Left lobe of liver (tissue), 2 donors: Measurements from ENCODE around the gene ASB18. TPM values are rescaled to one million over a fixed set of nuclear protein-coding genes. Genes with fewer than 3 reads are reported as not detected.

Experiments
- ATAC-seq: fragments of 200-7000 bp; cut with Tn5 transposase; one replicate; pipeline ENCODE4 v1.9.1; 2020; ENCODE audit warnings: mild to moderate bottlenecking, moderate library complexity
- DNase-seq: peaks from one replicate; pipeline ENCODE4 v3.0.0-alpha.2; 2020; ENCODE audit warnings: low spot score
- total RNA-seq: library from RNA; stranded (reverse); gene quantifications from one replicate; pipeline ENCODE4 v1.2.1, GENCODE V29; 2021
- donor health status: DM: no; HTN: no; CAD: no; lungs with moderate emphysema.
- donor health status: DM: no; HTN: yes; CAD: no.

ASB18 gene
- total RNA-seq, 1 donor from 2014 or later, result not detected

GRCh38 chr2:236209535-236209934, 54.7 kb downstream of the ASB18 start:
- DNase-seq, result no peak
- no peak for ATAC-seq

- no peak for DNase-seq
- no peak for ATAC-seq
These were observed 55.9 kb downstream of the ASB18 start for GRCh38 chr2:236208019-236208926.

GRCh38 chr2:236207472-236207871, 56.7 kb downstream of the ASB18 start:
- DNase-seq (no peak), ATAC-seq (no peak)

- DNase-seq, result no peak
- ATAC-seq, result no peak
These were observed 58.1 kb downstream of the ASB18 start for GRCh38 chr2:236205867-236206645.

DNA sequence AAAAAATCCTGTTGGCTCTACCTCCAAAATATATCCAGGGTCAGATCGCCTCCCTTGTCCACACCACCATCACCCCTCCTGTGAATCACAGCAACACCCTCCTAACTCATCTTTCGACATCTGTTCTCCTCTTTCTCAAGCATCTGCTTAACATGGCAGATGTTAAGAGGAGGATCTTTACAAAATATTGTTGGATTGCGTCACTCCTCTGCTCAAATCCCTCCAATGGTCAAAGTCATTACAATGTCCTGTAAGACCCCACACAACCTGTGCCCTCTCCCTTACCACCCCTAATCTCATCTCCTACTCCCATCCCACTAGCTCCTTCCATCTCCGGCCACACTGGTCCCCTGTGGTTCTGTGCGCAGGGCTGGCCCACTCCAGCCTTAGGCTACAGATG, 59.3 kb downstream of the ASB18 start:
- no peak for ATAC-seq
- DNase-seq, result no peak

DNA sequence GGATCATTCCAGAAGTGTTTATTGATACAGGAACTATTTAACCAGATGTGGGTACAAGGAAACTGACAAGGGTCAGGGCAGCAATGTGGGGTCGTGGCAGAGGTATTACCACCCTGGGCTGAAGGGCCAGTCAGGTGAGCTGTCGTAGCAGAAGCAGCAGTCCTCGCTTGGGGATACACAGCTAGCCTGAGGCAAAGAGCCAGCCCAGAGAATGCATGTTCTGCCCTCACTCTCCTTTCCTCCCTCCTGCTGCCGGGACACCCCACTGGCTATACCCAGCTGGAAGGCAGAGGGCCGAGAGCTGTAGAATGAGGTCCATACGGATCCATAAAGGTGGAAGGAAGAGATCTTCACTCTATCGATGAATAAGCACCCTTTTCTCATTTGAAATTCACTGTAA, 63.8 kb downstream of the ASB18 start:
- ATAC-seq (no peak), DNase-seq (no peak)

DNA sequence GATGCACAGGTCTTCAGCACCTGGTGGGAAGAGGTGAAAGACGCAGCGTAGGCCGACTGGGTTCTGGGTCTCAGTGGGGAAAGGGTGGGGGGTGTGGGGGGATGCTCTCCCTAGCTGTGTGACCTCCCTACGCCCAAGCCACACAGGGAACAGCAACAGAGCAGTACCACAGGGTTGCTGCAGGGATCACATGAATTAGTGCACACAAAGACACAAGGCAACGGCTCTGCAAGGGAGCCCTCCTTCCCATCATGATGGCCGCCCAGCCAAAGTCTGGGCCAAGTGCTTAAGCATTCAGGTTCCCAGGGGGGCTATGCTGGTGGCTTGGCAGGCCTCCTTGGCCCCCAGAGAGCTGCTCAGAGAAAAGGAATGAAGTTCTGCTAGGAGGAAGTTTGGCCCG, 67.8 kb downstream of the ASB18 start:
- ATAC-seq (no peak), DNase-seq (no peak)

- DNase-seq (no peak), ATAC-seq (no peak)
These were observed 68.5 kb downstream of the ASB18 start for GRCh38 chr2:236195726-236196125.

DNA sequence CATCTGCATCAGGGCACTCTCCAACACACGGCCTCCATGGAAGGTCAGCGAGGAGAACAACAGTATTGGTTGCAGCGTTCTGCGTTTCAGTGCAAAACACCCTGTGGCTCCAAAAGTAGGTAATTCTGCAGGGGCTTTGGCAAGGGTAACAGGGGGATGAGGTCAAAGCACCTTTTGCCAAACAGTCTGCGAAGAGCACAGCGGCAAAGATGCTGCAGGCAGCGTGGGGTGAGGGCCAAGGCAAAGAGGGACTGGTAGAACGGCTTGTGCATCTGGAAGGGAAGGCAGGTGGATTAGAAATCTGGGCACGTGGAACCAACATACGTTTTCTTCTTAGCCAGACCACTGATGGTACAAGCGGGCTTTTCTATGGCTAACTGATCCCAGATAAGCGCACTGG, 69.4 kb downstream of the ASB18 start:
- ATAC-seq, result no peak

GRCh38 chr2:236193026-236193425, 71.2 kb downstream of the ASB18 start:
- no peak for DNase-seq
- no peak for ATAC-seq

More for the DNA sequence above, 69.4 kb downstream of the ASB18 start:
- no peak for DNase-seq

DNA sequence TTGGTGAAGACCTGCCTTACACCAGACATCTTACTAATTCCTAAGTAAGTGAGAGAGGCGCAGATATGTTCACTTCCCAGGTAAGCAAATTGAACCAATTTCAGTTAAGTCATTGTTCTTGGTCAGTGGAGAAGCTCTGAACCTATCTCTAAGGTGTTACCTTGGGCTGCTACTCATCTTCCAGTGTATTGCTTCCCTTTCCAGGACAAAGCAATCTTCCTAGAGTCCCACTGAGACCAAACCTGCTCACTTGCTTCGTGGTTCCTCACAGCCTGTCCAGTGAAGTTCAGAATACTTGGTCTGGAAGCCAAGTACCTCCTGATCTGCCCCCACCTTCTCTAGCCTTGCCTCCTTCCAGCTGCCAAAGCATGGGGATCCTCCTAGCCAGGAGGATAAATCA, 73.5 kb downstream of the ASB18 start:
- DNase-seq (no peak), ATAC-seq (no peak)

DNA sequence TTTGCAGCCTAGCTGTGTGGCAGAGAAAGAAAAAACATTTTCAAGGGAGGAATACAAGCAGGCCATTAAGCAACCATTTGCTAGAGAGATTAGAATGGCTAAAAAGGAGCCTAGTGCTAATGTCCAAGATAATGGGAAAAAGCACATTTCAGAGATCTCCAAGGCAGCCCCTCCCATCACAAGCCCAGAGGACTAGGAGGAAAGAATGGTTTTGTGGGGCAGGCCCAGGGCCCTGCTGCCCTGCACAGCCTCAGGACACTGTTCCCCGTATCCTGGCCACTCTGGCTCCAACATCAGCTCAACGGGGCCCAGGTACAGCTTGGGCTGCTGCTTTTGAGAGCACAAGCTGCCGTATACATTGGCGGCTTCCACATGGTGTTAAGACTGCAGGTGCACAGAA, 79.5 kb downstream of the ASB18 start:
- ATAC-seq, result no peak
- no peak for DNase-seq

DNA sequence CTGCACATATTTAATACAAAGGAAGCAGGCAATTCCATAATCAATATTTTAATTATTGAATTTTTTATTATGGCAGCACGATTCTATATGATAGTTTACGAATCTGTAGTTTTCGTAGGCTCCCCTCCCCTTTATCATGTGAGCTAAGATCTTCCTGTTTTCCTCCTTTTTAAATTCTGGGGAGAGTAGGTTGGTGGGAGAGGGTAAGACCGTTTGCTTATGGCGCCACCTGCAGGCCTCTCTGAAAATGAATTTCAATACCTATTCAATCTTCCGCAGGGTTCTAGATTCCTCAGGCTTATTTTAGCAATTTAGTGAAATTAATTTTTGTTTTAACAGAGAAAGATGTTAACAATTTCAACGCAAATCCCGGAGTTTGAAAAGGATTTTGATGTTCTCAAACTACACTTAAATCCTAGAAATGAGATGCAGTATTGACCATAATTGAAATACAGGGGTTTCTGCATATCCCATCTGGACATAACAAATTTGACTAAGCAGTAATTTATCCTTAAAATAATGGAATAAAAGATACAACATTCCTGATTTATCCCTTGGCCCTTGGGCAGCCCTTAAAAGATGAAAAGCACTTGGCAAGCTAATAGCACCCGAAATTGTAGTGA, 83.3 kb downstream of the ASB18 start:
- peak; percentile 65 for ATAC-seq
- DNase-seq, result no peak

- DNase-seq, result no peak
- ATAC-seq, result no peak
These were observed 84.0 kb downstream of the ASB18 start for GRCh38 chr2:236180076-236180816.

GRCh38 chr2:236179236-236180075, 84.8 kb downstream of the ASB18 start:
- ATAC-seq, result no peak

DNA sequence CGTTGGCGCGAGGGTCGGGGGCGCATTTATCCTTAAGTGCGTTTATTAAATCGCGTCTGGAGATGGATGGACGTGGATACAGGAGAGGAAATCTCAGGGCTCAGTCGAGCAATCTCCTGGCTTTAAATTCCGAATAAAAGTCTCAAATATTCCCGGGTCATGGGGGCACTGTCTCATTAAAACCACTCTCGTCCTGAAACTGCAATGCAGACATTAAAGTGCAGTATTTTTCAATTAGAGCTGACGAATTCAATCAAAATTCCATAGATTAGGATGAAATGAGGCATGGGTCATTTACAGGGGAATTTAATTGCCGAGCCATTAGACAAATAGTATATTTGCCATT, 85.3 kb downstream of the ASB18 start:
- DNase-seq, result no peak
- ATAC-seq, result no peak

More at GRCh38 chr2:236179236-236180075, 84.8 kb downstream of the ASB18 start:
- DNase-seq, result no peak

- DNase-seq (peak; percentile 57), ATAC-seq (peak; percentile 86)
These were observed 86.0 kb downstream of the ASB18 start for GRCh38 chr2:236177967-236178889.

DNA sequence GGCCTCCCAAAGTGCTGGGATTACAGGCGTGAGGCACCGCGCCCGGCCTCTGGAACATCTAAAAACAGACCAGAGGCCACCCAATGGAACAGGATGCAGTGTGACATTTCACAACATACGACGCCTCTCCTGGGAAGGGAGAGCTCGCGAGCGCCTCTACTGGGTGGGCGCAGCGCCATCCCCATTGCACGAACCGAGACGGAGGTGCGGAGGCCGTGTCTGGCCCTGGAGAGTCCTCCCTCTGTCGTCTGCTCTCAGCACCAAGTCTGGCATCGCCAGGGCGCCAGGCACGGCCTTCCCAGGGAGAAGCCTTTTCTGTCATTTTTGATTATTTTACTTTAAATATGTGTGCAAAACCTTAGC, 86.6 kb downstream of the ASB18 start:
- DNase-seq (no peak), ATAC-seq (peak; percentile 59)

DNA sequence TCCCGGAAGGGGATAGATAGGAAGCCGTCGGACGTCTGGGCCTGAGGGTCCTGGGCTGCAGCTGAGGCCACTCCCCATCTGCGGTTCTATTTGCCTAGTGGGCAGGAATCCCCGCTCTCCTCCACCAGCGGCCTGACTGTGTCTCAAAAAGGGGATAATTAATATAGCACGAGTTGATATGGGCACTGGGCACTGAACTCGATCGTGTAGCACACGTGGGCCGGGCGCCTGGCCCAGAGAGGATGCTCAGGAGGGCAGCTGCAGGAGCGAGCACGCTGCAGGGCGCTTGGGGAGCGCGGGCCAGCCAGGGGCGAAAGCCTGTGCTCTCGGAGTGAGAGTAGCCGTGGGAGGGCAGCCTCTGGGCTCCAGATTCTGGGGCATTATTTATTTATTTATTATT, 87.3 kb downstream of the ASB18 start:
- DNase-seq (no peak), ATAC-seq (no peak)
